Measurements from ENCODE around the gene SLC2A4RG. TPM values are rescaled to one million over a fixed set of nuclear protein-coding genes. Genes with fewer than 3 reads are reported as not detected.

Gene SLC2A4RG
- total RNA-seq, 1 donor from 2014 or later, result 50.2 TPM

GRCh38 chr20:63782051-63782471, 42.5 kb downstream of the SLC2A4RG start:
- no peak for DNase-seq (ENCODE audit: low read depth)
- no peaks in the 10 kb centered on the region for H3K36me3 ChIP-seq (ENCODE audit: control insufficient read depth, insufficient read depth, low read length)
- H3K4me3 ChIP-seq (ENCODE audit: low read depth, low read length), result no peak overlapping the region
- H3K27me3 ChIP-seq (ENCODE audit: control insufficient read depth, insufficient read depth, low read length), result no peaks in the 10 kb centered on the region
- TF ChIP-seq CTCF (IDR thresholded peaks at IDR 0.05; ENCODE audit: insufficient read depth, low read length, poor library complexity, severe bottlenecking), result no peak

- H3K27me3 ChIP-seq (ENCODE audit: control insufficient read depth, insufficient read depth, low read length), result no peaks in the 10 kb centered on the region
- no peaks in the 10 kb centered on the region for H3K36me3 ChIP-seq (ENCODE audit: control insufficient read depth, insufficient read depth, low read length)
- no peak for DNase-seq (ENCODE audit: low read depth)
- no peak for TF ChIP-seq CTCF (IDR thresholded peaks at IDR 0.05; ENCODE audit: insufficient read depth, low read length, poor library complexity, severe bottlenecking)
- H3K4me3 ChIP-seq (ENCODE audit: low read depth, low read length), result no peak overlapping the region
These were observed 43.0 kb downstream of the SLC2A4RG start for GRCh38 chr20:63782521-63782971.

- no peak for TF ChIP-seq CTCF (IDR thresholded peaks at IDR 0.05; ENCODE audit: insufficient read depth, low read length, poor library complexity, severe bottlenecking)
- no peaks in the 10 kb centered on the region for H3K27me3 ChIP-seq (ENCODE audit: control insufficient read depth, insufficient read depth, low read length)
- DNase-seq (ENCODE audit: low read depth), result no peak
- H3K36me3 ChIP-seq (ENCODE audit: control insufficient read depth, insufficient read depth, low read length), result no peaks in the 10 kb centered on the region
- H3K4me3 ChIP-seq (ENCODE audit: low read depth, low read length), result no peak overlapping the region
These were observed 44.4 kb downstream of the SLC2A4RG start for GRCh38 chr20:63783970-63784369.

- Histone ChIP-seq H3K4me3 (ENCODE audit: low read depth, low read length) (no peak overlapping the region), H3K27me3 (ENCODE audit: control insufficient read depth, insufficient read depth, low read length) (no peaks in the 10 kb centered on the region), H3K36me3 (ENCODE audit: control insufficient read depth, insufficient read depth, low read length) (no peaks in the 10 kb centered on the region)
- DNase-seq (ENCODE audit: low read depth), result no peak
- TF ChIP-seq CTCF (IDR thresholded peaks at IDR 0.05; ENCODE audit: insufficient read depth, low read length, poor library complexity, severe bottlenecking), result no peak
These were observed 46.1 kb downstream of the SLC2A4RG start for GRCh38 chr20:63785691-63786131.

GRCh38 chr20:63787302-63787701, 47.7 kb downstream of the SLC2A4RG start:
- no peaks in the 10 kb centered on the region for H3K36me3 ChIP-seq (ENCODE audit: control insufficient read depth, insufficient read depth, low read length)
- DNase-seq (ENCODE audit: low read depth), result no peak
- H3K4me3 ChIP-seq (ENCODE audit: low read depth, low read length), result no peak overlapping the region
- H3K27me3 ChIP-seq (ENCODE audit: control insufficient read depth, insufficient read depth, low read length), result peaks cover 3% of the 10 kb centered on the region
- TF ChIP-seq CTCF (IDR thresholded peaks at IDR 0.05; ENCODE audit: insufficient read depth, low read length, poor library complexity, severe bottlenecking), result no peak

GRCh38 chr20:63787749-63788148, 48.2 kb downstream of the SLC2A4RG start:
- H3K36me3 ChIP-seq (ENCODE audit: control insufficient read depth, insufficient read depth, low read length), result no peaks in the 10 kb centered on the region
- TF ChIP-seq CTCF (IDR thresholded peaks at IDR 0.05; ENCODE audit: insufficient read depth, low read length, poor library complexity, severe bottlenecking), result no peak

More at GRCh38 chr20:63787749-63788148, 48.2 kb downstream of the SLC2A4RG start:
- Histone ChIP-seq H3K27me3 (ENCODE audit: control insufficient read depth, insufficient read depth, low read length) (peaks cover 3% of the 10 kb centered on the region), H3K4me3 (ENCODE audit: low read depth, low read length) (no peak overlapping the region)
- no peak for DNase-seq (ENCODE audit: low read depth)

Measured in kidney epithelial cell (primary cell).